Stimulated activated CD4-positive, alpha-beta T cell treated with anti-CD3 and anti-CD28 coated beads, TNF-alpha, amount 100 ng/mL, for 1 hour (primary cell): ENCODE measurements around the gene PYROXD2.

Experiments used
- DNase-seq, 3 donors: peaks; one replicate each; pipeline ENCODE4 v3.0.0-alpha.2; 2020; ENCODE audit warnings: low read depth in 3 of 3, low spot score in 1 of 3

The PYROXD2 gene

DNA sequence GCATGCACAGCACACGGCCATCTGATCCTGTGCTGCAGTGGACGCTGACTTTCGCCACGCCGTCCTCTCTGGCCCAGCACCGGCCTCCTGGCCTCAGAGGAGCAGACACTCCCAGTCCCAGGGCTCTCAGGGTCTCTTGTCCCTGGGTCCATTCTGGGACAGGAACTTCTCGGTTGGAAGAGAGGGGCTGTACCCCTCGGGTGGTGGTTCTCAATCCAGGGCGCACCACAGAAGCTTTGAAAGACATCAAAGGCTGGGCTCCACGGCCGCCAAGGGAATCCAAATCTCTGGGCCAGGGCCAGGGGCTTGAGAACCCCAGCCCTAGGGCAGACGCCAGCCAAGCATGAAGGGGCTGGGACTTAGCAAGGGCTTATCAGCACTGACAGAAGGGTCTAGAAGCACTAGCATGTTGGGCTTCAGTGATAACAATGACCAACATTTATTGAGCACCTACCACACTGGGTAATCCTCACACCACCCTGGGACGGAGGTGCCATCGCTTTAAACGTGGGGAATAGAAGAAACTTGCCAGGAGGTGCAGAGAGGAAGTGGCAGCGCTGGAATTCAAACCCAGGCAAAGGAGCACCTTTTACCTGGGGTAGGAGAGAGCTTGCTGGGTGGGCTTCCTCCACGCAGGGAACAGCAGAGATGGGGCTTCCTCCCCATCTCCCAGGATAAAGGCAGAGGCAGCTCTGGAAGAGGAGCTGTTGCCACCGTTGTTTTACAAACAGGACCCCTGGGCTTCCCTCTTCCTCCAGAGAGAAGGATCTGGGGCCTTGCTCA lies 1.8 kb upstream of the PYROXD2 start:
- no peak for DNase-seq

DNA sequence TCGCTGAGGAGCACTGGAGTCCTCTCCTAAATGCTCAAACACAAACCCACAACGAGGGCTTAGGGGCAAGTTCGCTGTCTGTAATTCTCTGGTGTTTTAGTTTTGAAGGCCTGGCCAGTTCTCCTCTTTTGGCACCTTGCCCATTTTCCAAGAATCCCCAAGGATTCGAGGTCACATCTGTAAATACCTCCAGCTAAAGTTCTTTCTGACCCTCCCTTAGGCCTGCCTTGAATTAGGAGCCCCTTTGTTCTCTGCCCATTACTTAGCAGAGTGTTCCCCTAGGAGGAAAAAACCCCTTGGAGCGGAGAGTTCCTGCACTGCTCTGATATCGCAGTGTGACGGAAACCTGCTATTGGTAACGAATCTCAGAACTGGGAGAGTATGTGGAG lies 743 bp upstream of the PYROXD2 start:
- DNase-seq = no peak

DNA sequence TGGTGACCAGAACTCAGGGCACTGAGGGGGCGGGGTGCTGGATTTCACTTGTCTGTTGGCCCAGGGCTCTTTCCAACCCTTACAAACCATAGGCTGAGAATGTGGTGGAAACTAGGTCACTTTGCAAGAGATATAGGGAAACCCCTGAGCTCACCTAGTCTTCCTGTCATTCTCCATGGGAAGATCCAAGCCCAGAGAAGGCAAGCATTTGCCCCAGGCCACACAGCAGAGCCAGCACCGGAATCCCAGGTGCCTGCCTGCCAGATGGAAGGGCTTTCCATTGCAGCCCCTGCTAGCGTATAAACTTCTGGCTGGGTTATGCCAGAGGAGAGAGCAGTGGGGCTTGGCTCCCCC lies 427 bp downstream of the PYROXD2 start:
- no peak for DNase-seq

DNA sequence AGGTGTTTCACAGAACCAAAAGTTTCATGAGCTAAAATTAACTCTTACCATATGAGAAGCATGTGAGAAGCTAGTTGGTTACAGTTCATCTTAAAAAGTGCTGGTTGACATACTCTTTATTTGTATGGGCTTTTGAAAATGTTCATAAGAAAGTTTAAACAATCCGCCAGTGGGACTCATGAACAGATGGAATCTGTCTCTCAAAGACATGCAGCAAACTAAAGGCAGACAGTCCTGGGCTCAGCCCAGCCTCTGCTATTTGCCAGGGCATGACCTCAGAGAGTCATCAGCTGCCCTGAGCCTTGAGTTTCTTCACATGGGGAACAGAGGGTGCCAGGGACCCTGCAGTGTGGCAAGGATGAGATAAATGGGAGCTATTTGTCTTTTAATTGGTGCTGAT lies 3.2 kb downstream of the PYROXD2 start:
- DNase-seq = no peak

DNA sequence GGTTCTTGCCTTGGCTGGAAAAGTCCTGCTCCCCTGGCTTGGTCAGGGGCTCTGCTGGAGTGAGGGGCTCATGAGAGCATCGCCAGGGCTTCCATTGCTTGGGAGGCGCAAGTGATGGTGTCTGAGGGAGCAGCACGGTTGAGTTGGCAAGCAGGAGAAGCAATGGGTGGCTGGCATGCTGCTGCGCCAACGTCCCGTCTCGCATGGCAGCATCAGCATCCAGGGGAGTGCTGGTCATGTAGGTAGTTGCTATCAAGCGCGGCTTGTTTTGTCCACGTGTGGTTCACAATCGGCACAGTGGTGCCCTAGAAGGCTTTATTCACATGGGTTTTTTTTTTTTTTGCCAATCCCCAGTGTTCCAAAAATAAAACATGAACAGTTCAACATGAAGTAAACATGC lies 3.8 kb downstream of the PYROXD2 start:
- no peak for DNase-seq

DNA sequence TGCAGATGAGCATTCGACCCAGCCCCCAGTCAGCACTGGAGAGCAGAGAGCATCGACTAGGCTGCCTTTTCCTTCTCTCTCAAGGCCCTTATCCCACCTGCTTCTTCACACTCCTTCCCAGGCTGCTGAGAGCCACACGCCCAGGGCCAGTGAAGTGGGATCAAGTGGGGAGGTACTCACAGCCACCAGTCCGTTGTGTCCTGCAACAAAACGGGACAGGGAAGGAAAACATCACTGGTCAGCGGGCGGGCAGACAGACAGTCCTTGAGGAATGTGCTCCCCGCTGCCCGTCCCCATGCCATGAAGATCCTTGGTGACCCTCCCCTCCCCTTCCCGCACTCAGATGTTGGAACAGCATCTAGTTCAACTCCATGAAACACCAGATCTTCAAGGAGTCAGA lies 4.2 kb downstream of the PYROXD2 start:
- no peak for DNase-seq

DNA sequence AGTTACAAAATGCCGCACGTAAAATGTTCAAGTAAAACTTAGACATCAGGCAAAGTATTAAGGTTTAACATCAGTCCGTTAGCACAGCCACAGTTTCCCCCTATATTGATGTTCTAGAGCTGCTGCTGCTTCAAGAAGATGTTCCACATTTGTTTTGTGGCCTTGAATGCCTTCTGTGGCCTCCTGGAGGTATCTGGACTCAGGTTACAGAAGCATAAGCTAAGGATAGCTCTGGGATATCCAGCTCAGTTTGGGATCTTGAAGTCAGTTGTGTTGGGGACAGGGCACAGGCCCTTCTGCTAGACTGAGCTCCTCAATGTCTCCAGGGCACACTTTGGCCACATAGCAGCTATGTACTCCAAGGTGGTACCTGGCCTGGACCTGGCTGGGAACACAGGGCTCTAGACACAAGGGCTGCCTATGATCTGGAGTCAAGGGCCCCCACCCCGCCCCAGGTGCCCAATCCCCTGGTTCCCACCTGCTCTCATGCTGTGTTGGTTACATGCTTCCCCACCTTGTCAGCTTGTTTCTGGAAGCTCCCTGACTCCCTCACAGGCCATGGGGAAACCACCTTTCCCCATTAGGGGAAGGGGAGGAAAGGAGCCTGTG lies 4.7 kb downstream of the PYROXD2 start:
- DNase-seq = no peak

DNA sequence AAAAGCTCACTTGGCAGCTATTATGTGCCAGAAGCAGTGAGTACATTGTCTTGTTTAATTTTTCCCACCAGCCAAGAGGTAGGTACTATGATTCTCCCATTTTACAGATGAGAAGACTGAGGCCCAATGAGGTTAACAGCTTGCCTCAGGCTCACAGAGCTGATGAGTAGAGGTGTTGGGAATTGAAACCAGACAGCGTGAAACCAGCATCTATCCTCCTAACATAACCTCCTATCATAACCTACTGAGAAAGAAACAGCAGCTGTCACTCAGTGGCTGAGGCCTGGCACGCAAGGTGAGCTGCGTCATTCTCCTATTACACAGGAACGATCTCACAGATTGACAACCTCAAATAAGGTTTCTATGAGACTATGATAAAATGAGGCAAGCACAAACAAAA lies 6.2 kb downstream of the PYROXD2 start:
- no peak for DNase-seq

DNA sequence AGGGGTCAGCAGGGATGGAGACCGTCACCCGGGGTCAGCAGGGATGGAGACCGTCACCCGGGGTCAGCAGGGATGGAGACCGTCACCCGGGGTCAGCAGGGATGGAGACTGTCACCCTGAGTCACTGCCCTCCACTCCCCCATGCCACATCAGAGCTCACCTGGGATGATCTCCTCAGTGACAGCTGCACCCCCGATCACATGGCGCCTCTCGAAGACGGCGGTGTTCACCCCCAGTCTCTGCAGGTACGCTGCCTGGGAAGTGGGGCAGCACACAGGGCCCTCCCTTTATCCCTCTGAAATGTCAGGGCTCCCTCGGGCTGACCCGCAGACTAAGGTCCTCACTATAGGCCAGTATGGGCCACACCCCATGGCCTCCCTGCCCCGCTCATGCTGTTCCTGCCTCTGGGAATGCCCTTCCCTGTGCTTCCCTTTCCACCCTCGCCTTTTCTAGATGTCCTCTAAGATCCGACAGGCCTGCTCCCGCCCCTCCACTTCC lies 7.2 kb downstream of the PYROXD2 start:
- DNase-seq = no peak

DNA sequence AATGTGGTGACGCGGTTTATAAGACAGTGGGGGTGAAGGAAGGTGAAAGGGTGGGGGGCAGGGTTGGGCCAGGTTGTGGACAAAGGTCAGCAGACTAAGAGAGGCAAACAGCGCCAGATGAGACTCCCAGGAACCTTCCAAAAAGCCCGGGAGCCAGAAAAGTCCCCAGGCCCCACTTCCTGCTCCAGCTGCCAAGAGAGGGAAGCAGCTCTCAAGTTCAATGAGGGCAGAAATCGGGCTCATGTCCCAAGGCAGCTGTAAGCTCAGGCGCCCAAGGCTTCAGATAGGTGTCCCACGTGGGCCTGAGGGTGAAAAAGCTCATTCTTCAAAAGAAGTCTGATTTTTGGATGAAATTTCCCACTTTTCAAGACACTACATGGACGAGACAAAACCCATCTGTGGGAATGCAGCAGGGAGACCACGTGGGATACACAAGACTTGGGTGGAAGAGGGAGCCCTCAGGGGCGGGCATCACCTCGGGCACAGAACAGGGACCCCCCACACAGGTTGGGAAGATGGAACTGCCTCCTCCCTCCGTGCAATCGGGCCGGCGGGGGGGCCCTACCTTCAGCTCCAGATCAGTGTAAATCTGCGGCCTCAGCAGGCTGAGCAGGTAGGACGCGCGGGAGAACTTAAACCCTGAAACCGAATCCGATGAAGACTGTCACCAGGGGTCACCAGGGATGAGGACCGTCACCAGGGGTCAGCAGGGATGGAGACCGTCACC lies 7.8 kb downstream of the PYROXD2 start:
- no peak for DNase-seq

DNA sequence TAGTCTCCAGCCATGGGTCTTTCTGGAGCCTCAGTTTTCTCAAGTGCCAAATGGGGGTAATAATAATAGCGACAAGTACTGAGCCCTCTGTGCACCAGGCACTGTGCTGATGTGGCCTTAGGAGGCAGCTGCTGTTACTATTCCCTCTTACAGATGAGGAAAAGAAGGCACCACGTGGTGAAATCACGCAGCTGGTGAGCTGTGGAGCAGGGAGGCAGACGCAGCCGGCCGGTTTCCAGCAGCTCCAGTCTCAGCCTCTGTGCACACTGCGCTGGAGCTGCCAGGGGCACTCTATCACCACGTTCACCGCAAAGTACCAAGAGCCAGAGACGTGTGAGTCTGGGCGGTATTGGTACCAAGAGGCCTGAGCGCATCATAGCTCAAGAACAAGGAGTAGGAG lies 9.6 kb downstream of the PYROXD2 start:
- no peak for DNase-seq

DNA sequence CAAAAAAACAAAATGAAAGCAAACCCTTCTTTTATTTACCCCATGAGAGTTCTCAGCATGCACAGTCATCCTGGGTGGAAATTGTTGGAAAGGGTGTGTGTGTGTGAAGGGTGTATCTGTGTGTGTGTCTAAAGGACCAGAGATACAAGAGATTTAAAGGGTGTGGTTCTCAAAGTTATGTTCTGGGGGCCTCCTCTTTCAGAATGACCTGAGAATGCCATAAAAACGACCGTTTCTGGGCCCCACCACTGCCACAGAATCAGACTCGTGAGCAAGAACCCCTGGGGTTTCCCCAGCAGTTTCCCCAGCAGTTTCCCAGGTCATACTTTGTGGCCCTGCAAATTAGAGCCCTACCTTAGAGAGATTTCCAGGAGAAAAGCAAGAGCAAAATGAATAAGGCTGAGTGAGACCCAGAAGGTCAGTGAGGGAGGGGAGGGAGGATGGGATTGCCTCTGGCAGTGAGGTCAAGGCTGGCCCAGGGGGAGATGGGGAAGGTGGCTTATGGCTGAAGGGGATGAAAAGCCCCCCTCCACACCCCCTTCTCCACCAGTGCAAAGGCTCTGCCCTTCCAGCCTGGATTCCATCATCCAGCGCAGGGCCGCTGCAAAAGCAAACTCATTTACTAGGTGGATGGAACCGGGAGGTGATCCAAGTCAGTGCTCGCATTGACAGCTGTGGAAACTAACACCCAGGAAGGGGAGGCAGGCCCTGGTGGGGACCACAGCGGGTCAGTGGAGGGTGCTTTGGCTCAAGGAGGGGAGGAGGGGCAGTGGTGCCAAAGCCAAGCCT lies 10.2 kb downstream of the PYROXD2 start:
- DNase-seq = no peak

DNA sequence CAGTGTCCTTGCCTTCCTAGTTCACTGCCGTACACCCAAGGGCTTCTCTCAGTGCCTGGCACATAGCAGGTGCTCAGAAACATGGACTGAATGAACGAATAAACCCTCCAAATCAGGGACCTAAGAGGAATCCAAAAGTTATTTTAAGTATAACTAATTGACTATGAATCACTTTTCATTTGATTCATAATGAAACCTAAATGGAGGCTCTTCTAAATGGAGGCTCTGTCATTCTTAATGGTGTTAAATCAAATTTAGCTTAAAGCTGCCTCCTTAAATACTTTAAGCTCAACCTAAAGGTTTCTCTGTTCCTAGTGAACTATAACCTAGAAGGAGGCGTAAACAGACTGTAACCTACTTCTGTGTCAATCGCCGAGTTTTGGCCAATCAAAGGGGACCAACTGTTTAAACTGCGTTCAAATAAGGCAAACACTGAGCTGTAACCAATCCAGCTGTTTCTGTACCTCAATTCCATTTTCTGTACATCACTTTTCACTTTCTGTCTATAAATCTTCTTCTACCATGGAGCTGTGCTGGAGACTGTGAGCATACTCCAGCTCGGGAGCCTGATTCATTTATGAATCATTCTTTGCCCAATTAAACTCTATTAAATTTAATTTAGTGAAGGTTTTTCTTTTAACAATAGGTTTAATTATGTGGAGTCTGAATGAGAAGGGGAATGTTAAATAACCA lies 11.0 kb downstream of the PYROXD2 start:
- DNase-seq = no peak

DNA sequence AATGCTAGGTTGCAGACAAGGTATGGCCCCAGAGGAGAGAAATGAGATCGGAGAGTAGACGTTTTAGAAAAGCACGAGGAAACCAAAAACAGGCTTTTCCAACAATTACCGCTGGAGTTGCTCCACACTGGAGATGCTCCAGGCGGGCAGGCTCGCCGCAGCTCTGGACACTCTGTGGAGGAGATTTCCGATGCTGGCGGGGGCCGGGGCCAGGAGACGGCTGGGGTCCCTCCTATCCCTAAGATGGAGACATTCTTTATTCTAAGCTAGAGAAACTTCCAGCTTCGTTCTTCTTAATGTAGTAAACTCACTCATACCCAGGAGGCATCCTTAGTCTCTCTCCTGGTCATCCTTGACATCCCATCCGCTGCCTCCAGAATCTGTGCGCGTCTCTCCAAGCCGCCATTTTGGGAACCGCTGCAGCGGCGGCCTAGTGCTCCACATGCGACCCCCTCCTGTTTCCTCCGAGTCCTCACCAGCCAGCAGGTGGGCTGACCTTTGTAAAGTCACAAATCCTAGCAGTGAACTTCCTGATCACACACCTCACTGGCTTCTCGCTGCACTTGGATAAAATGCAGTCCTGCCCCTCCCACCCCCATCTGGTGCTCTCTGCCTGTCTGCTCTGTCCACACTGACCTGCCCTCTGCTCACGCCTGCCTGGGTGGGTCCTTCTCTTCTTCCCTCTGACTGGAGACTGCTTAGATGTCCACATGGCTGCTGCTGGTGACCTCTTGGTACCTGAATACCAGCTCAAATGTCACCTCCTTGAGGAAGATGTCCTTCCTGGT lies 11.9 kb downstream of the PYROXD2 start:
- no peak for DNase-seq

DNA sequence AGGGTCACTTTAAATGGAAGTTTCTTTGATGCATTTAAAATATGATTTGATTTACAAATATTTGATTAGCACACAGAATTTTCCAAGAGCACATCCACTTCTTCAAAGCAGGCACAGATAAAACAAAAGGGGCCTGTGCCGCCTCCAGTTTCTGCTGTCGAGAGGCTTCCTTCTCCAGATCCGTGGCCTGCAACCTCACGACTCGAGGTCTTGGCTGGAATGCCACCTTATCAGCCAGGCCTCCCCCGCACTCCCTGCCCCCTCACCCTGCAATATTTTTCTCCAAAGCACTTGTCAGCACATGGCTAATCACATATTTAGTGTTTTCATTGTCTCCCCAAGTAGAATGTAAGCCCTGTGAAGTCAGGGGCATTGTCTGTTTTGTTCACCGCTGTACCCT lies 12.5 kb downstream of the PYROXD2 start:
- DNase-seq = no peak

DNA sequence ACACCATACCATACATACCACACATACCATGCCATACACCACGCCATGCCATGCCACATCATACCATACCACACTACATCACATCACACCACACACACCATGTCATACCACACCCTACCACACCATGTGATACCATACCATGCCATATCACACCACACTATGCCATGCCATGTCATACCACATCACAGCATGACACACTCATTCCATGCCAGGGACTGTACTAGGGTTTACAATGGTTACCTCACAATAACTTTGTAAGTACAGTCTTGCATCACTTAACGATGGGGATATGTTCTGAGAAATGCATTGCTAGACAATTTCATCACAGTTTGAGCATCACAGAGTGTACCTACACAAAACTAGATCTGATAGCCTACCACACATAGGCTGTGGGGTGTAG lies 14.5 kb downstream of the PYROXD2 start:
- no peak for DNase-seq

DNA sequence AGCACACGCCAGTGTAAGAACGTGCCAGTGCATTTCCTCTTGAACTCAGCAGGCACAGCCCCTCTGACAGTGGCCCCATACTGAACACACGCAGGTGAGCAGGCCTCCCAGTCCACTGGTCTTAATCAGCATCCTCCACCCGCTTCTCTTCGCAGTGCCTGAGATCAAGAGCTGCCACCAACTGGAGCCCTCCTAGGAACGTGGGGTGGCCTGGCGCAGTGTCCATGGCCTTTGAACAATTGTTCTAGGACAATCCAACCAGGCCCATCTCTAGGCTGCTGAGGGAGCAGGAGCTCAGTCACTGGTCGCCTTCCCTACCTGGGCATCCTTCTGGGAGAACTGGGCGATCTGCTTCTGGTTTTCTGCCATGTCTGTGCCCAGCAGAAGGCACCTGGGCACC lies 15.2 kb downstream of the PYROXD2 start:
- DNase-seq = no peak

DNA sequence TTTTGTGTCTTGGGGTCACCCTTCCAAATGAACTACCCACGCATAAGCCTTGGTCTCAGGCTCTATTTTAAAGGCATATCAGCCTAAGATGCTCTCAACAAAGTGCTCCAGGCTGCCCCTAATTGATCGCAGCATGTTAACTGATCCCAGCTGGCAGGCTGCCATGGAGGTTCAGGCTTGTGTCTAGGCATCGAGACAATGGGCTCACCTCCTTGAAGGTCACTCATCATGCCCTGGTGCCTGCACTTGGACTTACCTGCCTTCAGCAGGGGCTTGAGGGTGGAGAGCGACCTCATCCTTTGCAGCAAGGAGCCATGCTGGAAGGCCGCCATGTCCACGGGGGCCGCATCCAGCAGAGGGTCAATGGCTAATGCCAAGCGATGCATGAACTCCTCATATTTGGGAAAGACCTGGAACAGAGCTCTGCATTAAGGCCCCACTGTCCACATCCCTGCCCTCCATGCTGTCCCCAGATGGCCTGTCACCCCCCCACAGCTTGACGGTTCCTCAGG lies 17.8 kb downstream of the PYROXD2 start:
- DNase-seq = no peak

DNA sequence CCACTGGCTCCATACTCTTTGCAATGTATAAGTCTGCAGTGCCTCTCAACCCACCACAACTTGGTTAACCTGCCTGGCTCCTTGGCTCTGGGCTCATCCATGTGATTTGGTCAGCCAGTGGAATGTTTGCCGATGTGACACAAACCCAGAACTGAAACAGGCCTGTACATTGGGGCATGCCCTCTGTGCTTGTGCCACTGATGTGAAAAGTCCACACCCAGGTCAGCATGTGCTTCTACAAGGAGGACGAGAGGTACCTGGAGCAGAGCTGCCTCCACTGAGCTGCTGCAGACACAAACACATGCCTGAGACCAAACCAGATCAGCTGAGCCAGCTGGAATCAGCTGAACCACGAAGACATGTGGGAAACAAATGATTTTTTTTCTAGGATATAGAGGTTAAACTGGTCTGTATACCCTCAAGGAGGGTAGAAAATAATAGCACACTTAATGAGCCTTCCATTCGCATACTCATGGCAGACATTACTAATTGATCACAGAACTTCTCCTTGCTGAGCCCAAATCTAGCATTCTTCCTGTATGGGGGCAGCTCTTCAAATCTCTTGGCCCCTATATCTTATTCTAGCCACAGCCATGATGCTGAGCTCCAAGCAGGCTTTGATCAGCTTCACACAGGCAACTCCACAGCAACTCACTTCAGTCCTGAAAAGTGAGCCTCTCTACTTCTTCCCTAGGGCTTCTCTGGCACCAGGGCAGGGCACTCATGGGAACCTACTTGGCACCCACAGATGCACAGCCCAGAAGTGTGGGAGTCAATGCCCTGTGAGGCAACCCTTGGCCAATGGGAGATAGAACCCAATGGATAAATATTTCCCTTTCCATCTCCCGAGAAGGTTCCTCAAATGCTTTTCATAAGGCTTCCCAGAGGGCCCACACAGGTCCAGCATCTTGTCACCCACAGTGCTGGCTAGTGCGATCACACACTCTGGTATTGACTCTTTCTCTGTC lies 18.6 kb downstream of the PYROXD2 start:
- no peak for DNase-seq
